Head of caudate nucleus (tissue), 42 donors: Measurements from ENCODE around the gene FSHR.
A peak's percentile ranks its signal among the peaks of the same experiment; 100 is the strongest.

ENCODE experiments used
- DNase-seq, 42 donors: peaks; one replicate each; pipeline versions ENCODE4 v3.0.0 to v3.0.0-alpha.2; 2020 to 2021; ENCODE audit warnings: mixed read lengths in 7 of 42
- intact Hi-C: fragments of 100-400 bp; cut with DNase I; formaldehyde crosslinking; loops from one replicate; pipeline ENCODE4 v1.15.0; 2022

The FSHR gene, protein sequence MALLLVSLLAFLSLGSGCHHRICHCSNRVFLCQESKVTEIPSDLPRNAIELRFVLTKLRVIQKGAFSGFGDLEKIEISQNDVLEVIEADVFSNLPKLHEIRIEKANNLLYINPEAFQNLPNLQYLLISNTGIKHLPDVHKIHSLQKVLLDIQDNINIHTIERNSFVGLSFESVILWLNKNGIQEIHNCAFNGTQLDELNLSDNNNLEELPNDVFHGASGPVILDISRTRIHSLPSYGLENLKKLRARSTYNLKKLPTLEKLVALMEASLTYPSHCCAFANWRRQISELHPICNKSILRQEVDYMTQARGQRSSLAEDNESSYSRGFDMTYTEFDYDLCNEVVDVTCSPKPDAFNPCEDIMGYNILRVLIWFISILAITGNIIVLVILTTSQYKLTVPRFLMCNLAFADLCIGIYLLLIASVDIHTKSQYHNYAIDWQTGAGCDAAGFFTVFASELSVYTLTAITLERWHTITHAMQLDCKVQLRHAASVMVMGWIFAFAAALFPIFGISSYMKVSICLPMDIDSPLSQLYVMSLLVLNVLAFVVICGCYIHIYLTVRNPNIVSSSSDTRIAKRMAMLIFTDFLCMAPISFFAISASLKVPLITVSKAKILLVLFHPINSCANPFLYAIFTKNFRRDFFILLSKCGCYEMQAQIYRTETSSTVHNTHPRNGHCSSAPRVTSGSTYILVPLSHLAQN

GRCh38 chr2:49154140-49154539 lies at the start of gene FSHR:
FSHR (minus strand) TSS chr2:49154515; CDS start chr2:49154417, 98 bp downstream.
- DNase-seq, result no peak
- intact Hi-C loops, result no loop called here

GRCh38 chr2:49199266-49199665 lies 45.0 kb upstream of the FSHR start:
- intact Hi-C loops, result no loop called here
- DNase-seq, result no peak

DNA sequence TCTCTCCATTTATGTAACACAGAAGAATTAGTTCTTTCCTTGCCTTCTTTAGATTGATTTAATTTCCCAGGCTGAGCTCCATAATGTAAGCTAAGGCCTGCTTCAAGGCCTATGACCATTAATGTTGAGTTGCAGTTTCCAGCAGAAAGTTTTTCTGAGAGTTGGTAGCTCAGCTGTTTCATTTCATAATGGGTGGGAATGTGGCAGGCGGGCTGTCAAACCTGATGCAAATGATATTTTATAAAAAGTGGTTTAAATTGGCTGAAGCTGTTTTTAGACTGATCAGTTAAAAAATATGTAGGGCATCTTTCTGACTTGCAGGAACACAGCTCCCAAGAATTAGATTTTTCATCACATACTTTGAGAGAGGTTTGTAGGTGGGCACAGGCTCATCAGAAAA lies 40.4 kb upstream of the FSHR start:
- peak in 7 of 42 donors; percentile 3 to 54 (median 22) for DNase-seq
- intact Hi-C loops, result no loop called here

DNA sequence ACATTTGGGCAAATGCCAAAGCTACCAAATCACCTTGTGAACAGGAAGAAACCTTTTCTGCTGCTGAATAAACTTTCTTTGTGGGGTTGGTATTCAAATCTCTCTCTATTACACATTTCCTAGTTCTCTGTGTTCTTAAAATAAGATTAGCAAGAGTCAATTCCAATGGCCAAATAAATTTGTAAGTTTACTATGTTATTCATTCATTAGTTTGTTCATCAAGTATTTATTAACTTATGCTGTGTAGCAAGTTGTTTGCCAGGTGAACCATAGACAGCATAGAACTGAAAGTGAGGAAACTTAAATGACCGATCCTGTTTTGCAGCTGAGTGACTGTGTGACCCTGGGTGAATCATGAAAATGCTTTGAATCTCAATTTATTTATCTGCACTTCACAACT lies 37.7 kb upstream of the FSHR start:
- intact Hi-C loops, result no loop called here
- no peak for DNase-seq

- no peak for DNase-seq
- intact Hi-C loops, result no loop called here
Observed at GRCh38 chr2:49189512-49190225, 35.4 kb upstream of the FSHR start.

- intact Hi-C loops, result no loop called here
Observed at GRCh38 chr2:49186050-49186648, 31.8 kb upstream of the FSHR start.

DNA sequence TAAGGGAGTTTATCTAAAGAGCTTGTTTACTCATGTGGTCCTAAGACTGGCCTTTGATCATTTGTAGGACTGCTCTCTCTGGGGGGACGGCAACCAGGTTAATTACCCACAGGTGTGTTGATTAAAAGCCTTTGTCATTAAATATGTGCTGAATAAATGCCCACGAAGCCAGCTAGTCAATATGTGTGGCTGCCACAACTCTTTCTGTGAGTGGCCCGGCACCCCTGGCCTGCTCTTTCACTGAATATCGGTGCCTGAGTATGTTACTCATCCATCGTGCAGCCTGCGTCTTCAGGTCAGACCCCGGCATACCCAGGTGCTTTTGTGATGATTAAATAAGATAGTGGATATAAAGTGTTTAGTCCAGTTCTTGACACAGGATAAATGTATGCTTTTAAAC lies 24.3 kb upstream of the FSHR start:
- intact Hi-C loops, result no loop called here

More at GRCh38 chr2:49186050-49186648, 31.8 kb upstream of the FSHR start:
- no peak for DNase-seq

GRCh38 chr2:49177194-49177593 lies 22.9 kb upstream of the FSHR start:
- DNase-seq, result no peak
- intact Hi-C loops, result no loop called here

More for the DNA sequence above, 24.3 kb upstream of the FSHR start:
- no peak for DNase-seq

DNA sequence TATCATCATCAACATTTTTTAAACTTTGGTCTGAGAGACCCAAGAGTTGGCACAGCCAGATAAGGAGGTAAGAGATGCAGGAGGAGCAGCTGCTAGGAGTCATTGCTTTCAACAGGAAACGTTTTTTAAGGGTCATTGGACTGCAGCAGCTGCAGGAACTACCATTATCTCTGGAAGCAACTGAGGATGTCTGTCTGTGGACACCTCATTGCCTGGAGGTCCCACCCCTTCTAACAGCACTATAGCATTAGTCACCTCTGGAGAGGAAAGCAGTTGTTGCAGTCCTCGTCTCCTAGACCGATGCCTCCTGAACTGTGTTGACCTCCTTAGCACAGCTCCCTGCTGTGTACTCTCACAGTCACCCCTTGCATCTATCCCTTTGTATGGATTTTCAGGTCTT lies 21.5 kb upstream of the FSHR start:
- intact Hi-C loops, result no loop called here

DNA sequence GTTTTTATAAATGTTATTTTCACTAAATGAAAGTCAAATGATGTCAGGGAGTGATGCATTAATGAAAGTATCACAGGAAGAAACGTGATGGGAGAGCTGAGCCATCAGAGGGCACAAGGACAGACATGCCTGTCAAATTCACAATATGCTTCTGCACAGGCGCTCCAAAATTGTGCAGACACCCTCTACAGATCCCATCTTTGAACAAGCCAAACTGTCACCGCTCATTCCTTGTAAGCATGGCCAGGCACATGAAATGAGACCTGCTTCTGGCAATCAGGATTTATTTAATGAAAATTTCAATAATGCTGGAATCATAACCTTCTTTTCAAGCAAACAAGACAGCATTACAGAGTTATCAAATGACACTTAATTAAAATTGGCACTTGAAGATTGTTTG lies 20.4 kb upstream of the FSHR start:
- intact Hi-C loops, result no loop called here

More for the DNA sequence above, 21.5 kb upstream of the FSHR start:
- no peak for DNase-seq

GRCh38 chr2:49167131-49167530 lies 12.8 kb upstream of the FSHR start:
- intact Hi-C loops, result no loop called here
- no peak for DNase-seq

More for the DNA sequence above, 20.4 kb upstream of the FSHR start:
- DNase-seq, result no peak

DNA sequence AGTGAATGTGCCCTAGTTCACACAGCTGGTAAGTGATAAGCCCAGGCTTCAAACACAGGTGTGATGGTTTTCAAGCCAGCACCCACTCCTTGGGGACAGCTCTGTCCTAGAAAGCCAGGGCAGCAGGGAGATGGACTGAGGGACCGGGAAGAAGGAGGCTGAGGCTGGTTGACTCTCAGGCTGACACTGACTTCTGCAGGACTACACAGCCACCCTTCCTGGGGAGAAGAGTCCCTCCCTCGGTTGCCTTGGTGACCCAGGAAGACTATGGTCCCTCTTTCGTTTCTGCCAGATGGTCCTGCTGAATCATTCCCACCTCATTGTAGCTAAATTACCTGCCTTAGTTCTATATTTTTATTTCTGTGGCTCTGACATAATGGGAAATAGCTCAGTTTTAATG lies 11.3 kb upstream of the FSHR start:
- DNase-seq, result no peak
- intact Hi-C loops, result no loop called here

- no peak for DNase-seq
- intact Hi-C loops, result no loop called here
Observed at GRCh38 chr2:49164729-49165128, 10.4 kb upstream of the FSHR start.

- intact Hi-C loops, result no loop called here
- DNase-seq, result no peak
Observed at GRCh38 chr2:49162151-49162550, 7.8 kb upstream of the FSHR start.

DNA sequence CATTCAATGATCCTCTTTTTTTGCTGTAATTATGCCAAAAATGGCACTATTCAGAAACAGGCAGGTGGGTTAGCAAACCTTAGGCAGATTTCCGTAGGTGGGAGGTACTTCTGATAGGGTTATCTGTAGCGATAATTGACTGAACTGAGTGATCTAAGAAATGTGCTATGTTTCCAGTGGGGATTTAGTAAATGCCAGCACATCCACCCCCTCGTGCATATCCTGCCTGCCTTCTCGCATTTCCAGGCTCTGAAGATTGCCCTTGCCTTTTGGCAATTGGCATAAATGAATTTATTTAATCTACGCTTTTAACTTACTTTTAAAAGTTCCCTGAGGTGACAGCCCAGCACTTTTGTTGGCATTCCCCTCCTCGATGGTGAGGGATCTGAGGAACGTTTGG lies 576 bp upstream of the FSHR start:
- DNase-seq, result peak in 3 of 42 donors; percentile 7 to 25 (median 9)
- intact Hi-C loops, result no loop called here

DNA sequence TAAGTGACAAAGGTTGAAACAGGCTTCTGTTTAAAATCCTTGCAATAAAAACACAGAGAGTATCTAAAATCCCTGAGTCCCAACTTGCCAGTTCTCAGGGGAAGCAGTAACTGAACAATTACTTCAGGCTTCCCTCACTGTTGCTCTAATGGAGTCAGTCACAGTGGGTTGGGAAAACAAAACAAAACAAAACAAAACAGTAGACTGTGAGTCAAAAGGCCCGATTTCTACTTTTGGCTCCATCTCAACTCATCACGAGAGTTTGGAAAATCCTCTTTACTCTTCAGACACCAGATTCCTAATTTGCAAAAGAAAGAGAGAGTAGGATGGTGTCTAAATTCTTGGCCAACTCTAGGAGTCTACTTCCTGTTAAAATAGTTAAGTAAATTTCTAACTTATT lies 1.1 kb downstream of the FSHR start:
- intact Hi-C loops, result no loop called here

DNA sequence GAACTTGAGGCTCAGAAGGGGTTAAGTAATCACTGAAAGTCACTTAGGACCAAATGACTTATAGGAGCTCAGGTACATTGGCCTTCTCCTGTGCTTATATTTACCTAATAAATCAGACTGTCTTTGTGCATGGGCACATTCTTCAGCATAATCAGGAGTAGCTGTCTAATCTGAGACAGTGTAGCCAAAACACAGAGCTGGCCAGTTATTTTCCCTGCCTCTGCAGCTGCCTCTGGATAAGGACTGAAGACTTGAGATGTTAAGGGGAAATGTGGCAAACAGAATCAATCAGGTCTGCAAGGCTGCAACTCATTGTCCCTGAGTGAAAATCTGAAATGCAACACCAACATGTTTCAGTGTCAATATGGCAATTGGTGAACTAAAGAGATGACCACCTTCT lies 1.5 kb downstream of the FSHR start:
- intact Hi-C loops, result no loop called here
- no peak for DNase-seq

More for the DNA sequence above, 1.1 kb downstream of the FSHR start:
- DNase-seq, result no peak

- intact Hi-C loops, result no loop called here
- DNase-seq, result no peak
Observed at GRCh38 chr2:49146401-49146800, 7.9 kb downstream of the FSHR start.

- intact Hi-C loops, result no loop called here
- DNase-seq, result no peak
Observed at GRCh38 chr2:49131801-49132200, 22.5 kb downstream of the FSHR start.

- DNase-seq, result no peak
- intact Hi-C loops, result no loop called here
Observed at GRCh38 chr2:49129034-49129433, 25.3 kb downstream of the FSHR start.
